H1 (cell line): ENCODE data around the gene SLC25A36.

Experiments
- ATF3 ChIP-seq: IDR thresholded peaks from 2 replicates; pipeline ENCODE4 v1.6.1; 2011; ENCODE audit warnings: low read depth, mild to moderate bottlenecking, low read length; ENCODE audit not compliant: insufficient read depth
- BCL11A ChIP-seq, 2 experiments: IDR thresholded peaks; one replicate each; pipeline ENCODE4 v1.6.1; 2011; ENCODE audit warnings: low read depth in 2 of 2, low read length in 2 of 2, mild to moderate bottlenecking in 2 of 2
- CTCF ChIP-seq, 3 experiments: IDR thresholded peaks; 1 replicate in 2 of 3; 2 replicates in 1 of 3; pipeline versions ENCODE4 v1.5.1 to v1.6.1; 2011; ENCODE audit warnings: low read length in 3 of 3, mild to moderate bottlenecking in 3 of 3, inconsistent platforms in 2 of 3, low read depth in 1 of 3, moderate library complexity in 1 of 3; ENCODE audit not compliant: insufficient read depth in 1 of 3; ENCODE audit errors: control extremely low read depth in 1 of 3
- EP300 ChIP-seq, 2 experiments: IDR thresholded peaks; 1 replicate in 1 of 2; 2 replicates in 1 of 2; pipeline ENCODE4 v1.6.1; 2011 to 2012; ENCODE audit warnings: low read depth in 2 of 2, low read length in 2 of 2, mild to moderate bottlenecking in 2 of 2, borderline replicate concordance in 1 of 2, inconsistent platforms in 1 of 2, moderate library complexity in 1 of 2
- HDAC6 ChIP-seq: IDR thresholded peaks from one replicate; pipeline ENCODE4 v1.7.1; 2012; ENCODE audit warnings: low read depth, mild to moderate bottlenecking, inconsistent platforms, low read length, moderate library complexity
- MAX ChIP-seq: IDR thresholded peaks from 2 replicates; pipeline ENCODE4 v1.6.1; 2012; ENCODE audit warnings: inconsistent platforms
- POLR2A ChIP-seq, 2 experiments: IDR thresholded peaks; 1 replicate in 1 of 2; 2 replicates in 1 of 2; pipeline ENCODE4 v1.6.1; 2011; ENCODE audit warnings: low read depth in 2 of 2, low read length in 2 of 2, mild to moderate bottlenecking in 2 of 2; ENCODE audit errors: control extremely low read depth in 1 of 2
- POLR2AphosphoS5 ChIP-seq: IDR thresholded peaks from 2 replicates; pipeline ENCODE4 v1.6.1; 2011; ENCODE audit warnings: low read depth, low read length
- SP2 ChIP-seq: IDR thresholded peaks from 2 replicates; pipeline ENCODE4 v1.6.1; 2012; ENCODE audit warnings: mild to moderate bottlenecking, low read length, inconsistent platforms
- YY1 ChIP-seq: IDR thresholded peaks from 2 replicates; pipeline ENCODE4 v1.6.1; 2011; ENCODE audit warnings: low read depth, mild to moderate bottlenecking, low read length

GRCh38 chr3:140929446-140929845 lies 12.2 kb upstream of the SLC25A36 start:
- TF ChIP-seq POLR2AphosphoS5, result no peak
- no peak for TF ChIP-seq CTCF (IDR thresholded peaks at IDR 0.05; ENCODE audit: control extremely low read depth in 1 of 3, insufficient read depth in 1 of 3, low read depth in 1 of 3, low read length in 3 of 3)
- TF ChIP-seq POLR2A (IDR thresholded peaks at IDR 0.05; ENCODE audit: control extremely low read depth in 1 of 2, low read depth in 2 of 2, low read length in 2 of 2), result no peak
- TF ChIP-seq MAX, result no peak
- no peak for TF ChIP-seq ATF3
- no peak for TF ChIP-seq BCL11A (IDR thresholded peaks at IDR 0.05; ENCODE audit: low read depth in 2 of 2, low read length in 2 of 2)
- no peak for TF ChIP-seq EP300 (IDR thresholded peaks at IDR 0.05; ENCODE audit: borderline replicate concordance in 1 of 2, low read depth in 2 of 2, low read length in 2 of 2)
- no peak for TF ChIP-seq SP2
- TF ChIP-seq HDAC6, result no peak
- no peak for TF ChIP-seq YY1
